ENCODE results near the gene PHLPP1.

DNA sequence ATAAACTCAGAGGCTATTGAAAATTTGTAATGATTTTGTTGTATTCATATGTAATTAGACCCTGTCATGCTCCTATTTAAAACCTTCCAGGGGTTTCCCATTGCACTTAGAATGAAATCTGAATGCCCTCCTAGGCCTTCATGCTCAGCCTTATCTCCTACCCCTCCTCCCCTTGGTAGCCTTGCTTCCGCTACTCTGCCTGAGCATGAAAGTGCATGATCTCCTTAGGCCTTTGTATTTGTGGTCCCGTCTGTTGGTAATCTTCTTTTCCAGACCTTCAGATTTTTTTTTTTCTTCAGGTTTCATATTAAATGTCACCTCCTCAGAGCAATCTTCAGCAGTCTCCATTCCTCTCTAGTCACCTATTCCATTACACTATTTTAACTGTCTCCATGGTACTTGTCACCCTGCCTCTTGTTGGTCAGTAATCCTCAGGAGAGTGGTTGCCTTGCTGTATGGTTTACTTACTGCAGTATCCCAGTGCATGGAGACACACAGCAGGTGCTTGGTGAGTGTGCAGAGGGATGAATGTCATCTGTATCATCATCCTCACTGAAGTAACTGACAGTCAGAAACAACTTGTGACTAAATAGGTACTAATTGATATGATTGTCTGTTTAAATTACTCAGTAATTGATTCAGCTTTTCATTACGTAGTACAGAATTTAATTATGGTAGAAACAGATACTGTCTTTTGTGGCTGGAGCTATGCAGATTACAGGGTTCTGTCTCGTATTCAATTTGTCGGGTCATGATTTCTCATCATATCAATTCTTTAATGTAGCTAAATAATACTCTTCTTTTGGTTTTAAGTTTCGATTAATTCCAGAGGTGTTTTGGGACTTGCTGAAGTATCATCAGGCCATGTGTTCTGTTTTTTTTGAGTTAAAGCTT, 63.9 kb downstream of the PHLPP1 start:
- TF ChIP-seq POLR2A (IDR thresholded peaks at IDR 0.05), result no peak
- TF ChIP-seq, protein P1, sequence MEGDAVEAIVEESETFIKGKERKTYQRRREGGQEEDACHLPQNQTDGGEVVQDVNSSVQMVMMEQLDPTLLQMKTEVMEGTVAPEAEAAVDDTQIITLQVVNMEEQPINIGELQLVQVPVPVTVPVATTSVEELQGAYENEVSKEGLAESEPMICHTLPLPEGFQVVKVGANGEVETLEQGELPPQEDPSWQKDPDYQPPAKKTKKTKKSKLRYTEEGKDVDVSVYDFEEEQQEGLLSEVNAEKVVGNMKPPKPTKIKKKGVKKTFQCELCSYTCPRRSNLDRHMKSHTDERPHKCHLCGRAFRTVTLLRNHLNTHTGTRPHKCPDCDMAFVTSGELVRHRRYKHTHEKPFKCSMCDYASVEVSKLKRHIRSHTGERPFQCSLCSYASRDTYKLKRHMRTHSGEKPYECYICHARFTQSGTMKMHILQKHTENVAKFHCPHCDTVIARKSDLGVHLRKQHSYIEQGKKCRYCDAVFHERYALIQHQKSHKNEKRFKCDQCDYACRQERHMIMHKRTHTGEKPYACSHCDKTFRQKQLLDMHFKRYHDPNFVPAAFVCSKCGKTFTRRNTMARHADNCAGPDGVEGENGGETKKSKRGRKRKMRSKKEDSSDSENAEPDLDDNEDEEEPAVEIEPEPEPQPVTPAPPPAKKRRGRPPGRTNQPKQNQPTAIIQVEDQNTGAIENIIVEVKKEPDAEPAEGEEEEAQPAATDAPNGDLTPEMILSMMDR (IDR thresholded peaks at IDR 0.05), result no peak
